Ovary (tissue), 9 donors: ENCODE data around the gene KIF13A. TPM values are rescaled to one million over a fixed set of nuclear protein-coding genes. Genes with fewer than 3 reads are reported as not detected.
"Not testable (repeated sequence)": the region's sequence is repeated elsewhere in the genome, so short reads cannot be mapped to it uniquely, and the experiment has no call there.

Source experiments
- DNase-seq, 5 donors: peaks; one replicate each; pipeline ENCODE4 v3.0.0-alpha.2; 2019 to 2020
- H3K27ac ChIP-seq, 2 donors: fragments of 200-600 bp; one replicate each; pipeline versions ENCODE4 v1.5.1 to v1.8.0; 2019 to 2022
- H3K27me3 ChIP-seq: fragments of 200-600 bp; one replicate; pipeline ENCODE4 v1.8.0; 2022
- H3K36me3 ChIP-seq: fragments of 200-600 bp; sonication (generic); one replicate; pipeline ENCODE4 v1.5.1; 2019
- H3K4me1 ChIP-seq: one replicate; pipeline ENCODE4 v1.8.1; 2013; ENCODE audit warnings: mild to moderate bottlenecking, moderate library complexity; ENCODE audit not compliant: insufficient read depth
- H3K4me3 ChIP-seq: fragments of 200-600 bp; sonication (generic); one replicate; pipeline ENCODE4 v1.5.1; 2017
- H3K9me3 ChIP-seq, 2 donors: fragments of 200-600 bp in 1 of 2; sonication (generic) in 1 of 2; one replicate each; pipeline versions ENCODE4 v1.5.1 to v1.8.1; 2013 to 2019; ENCODE audit warnings: mild to moderate bottlenecking in 1 of 2, moderate library complexity in 1 of 2
- CTCF ChIP-seq, 3 donors: fragments of 450-650 bp in 2 of 3; fragments of 200-600 bp in 1 of 3; IDR thresholded peaks; one replicate each; pipeline versions ENCODE4 v1.5.1 to v1.8.0; 2016 to 2022; ENCODE audit warnings: antibody characterized with exemption in 3 of 3, mild to moderate bottlenecking in 1 of 3
- EP300 ChIP-seq: sonication (generic); formaldehyde crosslinking; IDR thresholded peaks from one replicate; pipeline ENCODE4 v1.6.1; 2017; ENCODE audit warnings: antibody characterized with exemption
- POLR2A ChIP-seq: fragments of 450-650 bp; IDR thresholded peaks from one replicate; pipeline ENCODE4 v1.6.1; 2017; ENCODE audit warnings: antibody characterized with exemption, mild to moderate bottlenecking, moderate library complexity
- WGBS, 3 donors: extraction: QIAGEN DNeasy Blood & Tissue Kit in 1 of 3; methylation state at CpG; one replicate each; pipeline versions ENCODE4 v1.1.5 to v1.1.7; 2013 to 2017; 5-methylcytosine and 5-hydroxymethylcytosine counted together
- intact Hi-C, 4 donors: fragments of 100-400 bp; cut with DNase I; formaldehyde crosslinking; loops; one replicate each; pipeline versions ENCODE4 v1.11.0 to v1.15.1; 2022 to 2023
- polyA plus RNA-seq, 2 donors: library from polyadenylated mRNA; stranded (reverse); fragments of 200-250 nt in 1 of 2; fragments of 350-450 nt in 1 of 2; fragmentation: Illumina TruSeq in 1 of 2; extraction: RNeasy Lipid Tissue Mini Kit (QIAGEN cat#74804) in 1 of 2; gene quantifications; one replicate each; pipeline ENCODE4 v1.2.3, GENCODE V29; 2013 to 2014
- total RNA-seq, 7 donors: library from RNA; depleted of rRNA in 2 of 7; stranded (reverse); fragments of >200 nt in 2 of 7; fragmentation: NEBNext Ultra II Directional in 3 of 7; extraction: Animal tissue kit (Norgen Biotek cat#: 25700) in 3 of 7; gene quantifications; one replicate each; pipeline versions ENCODE4 v1.1.0 to v1.2.4, GENCODE V29; 2016 to 2023
- donor health status: DM: no; HTN: no; CAD: no; lungs with moderate emphysema.
- donor health status: DM: no; HTN: no; CAD: no.
- donor health status: Bipolar disorder and iron deficiency.
- donor health status: DM: yes; HTN: yes; CAD: no.
- donor health status: DM: no; HTN: no; CAD: no.
- donor health status: DM: yes; HTN: yes; CAD: no.

The KIF13A gene
- total and polyA plus RNA-seq, 9 donors, result 18.4 to 44.4 (median 38.0) TPM

- no peaks in the 10 kb centered on the region for H3K4me1 ChIP-seq
- H3K27ac ChIP-seq, result no peak overlapping the region
- no peak overlapping the region for H3K4me3 ChIP-seq
- intact Hi-C loops, result no loop called here
- no peak for TF ChIP-seq CTCF (IDR thresholded peaks at IDR 0.05)
- TF ChIP-seq POLR2A, result no peak
- TF ChIP-seq EP300, result no peak
- WGBS, 3 donors, result 97 to 98% (median 97%) methylated on average over 6 of the region's 6 CpGs
- DNase-seq, result no peak
- no peaks in the 10 kb centered on the region for H3K9me3 ChIP-seq
- no peaks in the 10 kb centered on the region for H3K27me3 ChIP-seq
- H3K36me3 ChIP-seq, result no peaks in the 10 kb centered on the region
These were observed 93.2 kb downstream of the KIF13A start for GRCh38 chr6:17894191-17894590.

- Histone ChIP-seq H3K9me3 (no peaks in the 10 kb centered on the region), H3K27me3 (no peaks in the 10 kb centered on the region), H3K4me1 (no peaks in the 10 kb centered on the region), H3K27ac (no peak overlapping the region), H3K4me3 (no peak overlapping the region), H3K36me3 (no peaks in the 10 kb centered on the region)
- TF ChIP-seq EP300 (no peak), POLR2A (no peak), CTCF (IDR thresholded peaks at IDR 0.05) (no peak)
- DNase-seq, result no peak
- intact Hi-C loops, result no loop called here
- 94 to 97% (median 97%) methylated on average over 3 of the region's 3 CpGs for WGBS, 3 donors
These were observed 95.2 kb downstream of the KIF13A start for GRCh38 chr6:17892097-17892686.

GRCh38 chr6:17890309-17890708 lies 97.1 kb downstream of the KIF13A start:
- Histone ChIP-seq H3K27ac (no peak overlapping the region), H3K4me1 (no peaks in the 10 kb centered on the region), H3K27me3 (no peaks in the 10 kb centered on the region), H3K9me3 (no peaks in the 10 kb centered on the region), H3K4me3 (no peak overlapping the region), H3K36me3 (no peaks in the 10 kb centered on the region)
- TF ChIP-seq POLR2A (no peak), CTCF (IDR thresholded peaks at IDR 0.05) (no peak), EP300 (no peak)
- intact Hi-C loops, result no loop called here
- DNase-seq, result no peak
- 78 to 88% (median 85%) methylated on average over 1 of the region's 1 CpG for WGBS, 3 donors

- H3K9me3 ChIP-seq, H3K4me3 ChIP-seq, H3K27me3 ChIP-seq, H3K27ac ChIP-seq, H3K36me3 ChIP-seq, DNase-seq, intact Hi-C loops, H3K4me1 ChIP-seq: not testable (repeated sequence)
- 93 to 97% (median 96%) methylated on average over 9 of the region's 9 CpGs for WGBS, 3 donors
These were observed 97.7 kb downstream of the KIF13A start for GRCh38 chr6:17889777-17890176.

- H3K36me3 ChIP-seq, result no peaks in the 10 kb centered on the region
- H3K27me3 ChIP-seq, result no peaks in the 10 kb centered on the region
- H3K9me3 ChIP-seq, result no peaks in the 10 kb centered on the region
- WGBS, 3 donors, result 82 to 96% (median 96%) methylated on average over 1 of the region's 1 CpG
- no peak overlapping the region for H3K4me3 ChIP-seq
- no peaks in the 10 kb centered on the region for H3K4me1 ChIP-seq
- TF ChIP-seq POLR2A, result no peak
- no peak for TF ChIP-seq EP300
- TF ChIP-seq CTCF (IDR thresholded peaks at IDR 0.05), result no peak
- intact Hi-C loops, result no loop called here
- H3K27ac ChIP-seq, result no peak overlapping the region
- DNase-seq, result no peak
These were observed 100.5 kb downstream of the KIF13A start for GRCh38 chr6:17886891-17887290.
